ENCODE measurements around the gene NPTX1.

GRCh38 chr17:80497726-80498241 lies 21.4 kb upstream of the NPTX1 start:
- TF ChIP-seq CTCF (conservative IDR thresholded peaks at IDR 0.05; ENCODE audit: low read length) (no peak), EZH2phosphoT487 (IDR thresholded peaks at IDR 0.05; ENCODE audit: borderline replicate concordance, low read depth, low read length) (no peak)
